Activated CD8-positive, alpha-beta memory T cell treated with anti-CD3 and anti-CD28 coated beads, Interleukin-2, amount 50 U/mL, for 48 hours (primary cell): ENCODE data around the gene C10orf71.

Source experiments
- DNase-seq: peaks from one replicate; pipeline ENCODE4 v3.0.0-alpha.2; 2020

C10orf71 gene

DNA sequence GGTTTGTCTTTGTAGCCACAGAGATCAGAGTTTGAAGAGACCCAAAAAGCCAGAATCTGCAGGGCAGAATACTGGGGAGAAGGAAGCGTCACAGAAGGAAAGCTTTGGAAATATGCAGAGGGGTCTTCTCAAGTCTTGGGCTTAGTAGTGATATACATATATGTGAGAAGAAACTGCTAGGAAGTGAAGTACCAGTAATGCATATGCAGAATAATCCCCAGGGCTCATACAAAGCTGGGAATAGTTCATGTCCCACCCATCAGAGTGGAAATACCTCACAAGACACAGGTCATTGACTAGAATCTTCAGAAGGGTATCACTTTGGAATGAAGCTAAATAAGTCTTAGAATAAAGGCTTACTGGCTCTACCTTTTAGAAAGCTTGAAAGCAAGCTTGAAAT, 39.6 kb downstream of the C10orf71 start:
- no peak for DNase-seq

- no peak for DNase-seq
Measured at GRCh38 chr10:49344840-49345239, 45.9 kb downstream of the C10orf71 start.

GRCh38 chr10:49347342-49347741, 48.4 kb downstream of the C10orf71 start:
- no peak for DNase-seq

DNA sequence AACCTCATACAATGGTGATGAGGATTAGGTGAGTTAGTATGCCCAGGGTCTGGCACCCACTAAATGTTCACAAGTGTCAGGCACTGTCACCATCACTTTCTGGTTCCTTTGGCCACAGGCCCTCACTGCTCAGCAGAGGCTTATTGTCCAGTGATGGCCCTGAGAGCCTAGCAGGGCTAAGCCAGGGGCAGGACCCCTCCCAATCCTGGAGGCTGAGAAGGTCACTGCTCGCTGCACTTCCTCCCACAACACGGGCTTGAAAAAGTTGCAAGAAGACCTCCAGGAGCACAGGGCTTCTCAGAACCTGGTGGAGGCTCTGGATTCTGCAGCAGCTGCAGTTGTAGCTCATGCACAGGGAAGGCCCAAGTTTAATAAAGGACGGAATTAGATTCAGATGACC, 48.9 kb downstream of the C10orf71 start:
- no peak for DNase-seq

DNA sequence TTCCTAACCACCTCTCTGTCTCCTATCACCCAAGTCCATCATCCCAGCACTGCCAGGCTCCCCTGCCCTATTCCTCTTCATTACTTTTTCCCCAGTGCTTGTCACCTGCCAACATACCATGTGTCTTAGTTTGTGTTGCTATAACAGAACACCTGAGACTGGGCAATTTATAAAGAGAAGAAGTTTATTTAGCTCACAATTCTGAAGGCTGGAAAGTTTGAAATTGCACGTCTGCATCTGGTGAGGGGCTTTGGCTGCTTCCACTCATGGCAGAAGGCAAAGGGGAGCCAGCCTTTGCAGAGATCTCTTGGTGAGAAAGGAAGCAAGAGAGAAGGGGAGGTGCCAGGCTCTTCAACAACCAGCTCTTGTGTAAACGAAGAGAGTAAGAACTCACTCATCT, 49.6 kb downstream of the C10orf71 start:
- DNase-seq = no peak

- no peak for DNase-seq
Measured at GRCh38 chr10:49349390-49349789, 50.4 kb downstream of the C10orf71 start.

- DNase-seq = no peak
Measured at GRCh38 chr10:49350138-49350537, 51.2 kb downstream of the C10orf71 start.

GRCh38 chr10:49350846-49351532, 52.0 kb downstream of the C10orf71 start:
- no peak for DNase-seq

- no peak for DNase-seq
Measured at GRCh38 chr10:49351669-49352068, 52.7 kb downstream of the C10orf71 start.

GRCh38 chr10:49352323-49352722, 53.4 kb downstream of the C10orf71 start:
- no peak for DNase-seq

- no peak for DNase-seq
Measured at GRCh38 chr10:49353026-49353894, 54.3 kb downstream of the C10orf71 start.

DNA sequence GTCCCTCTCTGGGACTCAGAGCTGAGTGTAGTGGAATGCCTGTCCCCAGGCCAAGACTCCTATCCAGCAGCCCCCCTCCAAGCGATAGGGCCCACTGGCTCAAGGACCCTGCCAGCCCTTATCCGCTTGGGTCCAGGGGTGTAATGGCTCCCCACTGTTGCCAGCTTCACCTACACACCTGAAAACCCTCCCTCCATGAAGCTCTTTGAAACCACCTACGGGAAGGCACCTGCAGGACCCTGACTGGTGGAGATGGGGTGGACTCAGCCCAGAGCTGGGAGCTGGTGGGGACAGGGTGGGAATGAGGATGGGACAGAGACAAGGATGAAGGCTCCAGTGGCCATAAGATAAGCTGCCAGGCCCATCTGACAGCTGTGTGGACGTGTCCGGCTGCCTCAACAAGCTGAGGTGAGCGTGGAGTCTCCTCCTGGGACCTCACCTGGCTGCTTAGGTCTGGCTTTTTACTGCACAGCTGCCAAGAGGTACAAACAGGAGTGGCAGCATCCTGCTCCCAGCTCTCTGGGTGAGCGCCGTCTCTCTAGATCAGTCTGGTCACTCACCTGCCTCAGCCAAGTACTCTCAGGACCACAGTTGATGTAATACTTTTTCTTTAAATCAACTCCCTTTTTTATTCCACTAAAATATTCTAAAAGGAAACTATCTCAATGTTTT, 55.1 kb downstream of the C10orf71 start:
- DNase-seq = no peak

- no peak for DNase-seq
Measured at GRCh38 chr10:49354593-49354992, 55.6 kb downstream of the C10orf71 start.

- DNase-seq = no peak
Measured at GRCh38 chr10:49355221-49355620, 56.3 kb downstream of the C10orf71 start.

DNA sequence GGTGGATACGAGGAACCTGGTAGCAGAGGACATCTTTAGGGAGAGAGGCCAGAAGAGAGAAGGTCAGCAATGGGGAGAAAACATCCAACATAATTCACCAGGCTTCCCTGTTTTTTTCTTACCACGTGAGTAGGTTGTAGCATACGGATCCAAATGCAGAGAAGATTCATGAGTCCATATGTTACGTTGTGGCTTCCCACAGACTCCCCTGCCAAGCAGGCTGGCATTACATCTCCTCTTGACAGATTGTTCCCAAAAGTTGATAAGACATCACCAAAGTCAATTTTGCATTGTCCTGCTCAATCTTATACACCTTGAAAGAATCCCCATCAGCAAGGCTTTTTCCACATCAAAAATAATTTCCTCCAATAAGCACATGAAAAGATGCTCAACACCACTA, 57.2 kb downstream of the C10orf71 start:
- DNase-seq = no peak

DNA sequence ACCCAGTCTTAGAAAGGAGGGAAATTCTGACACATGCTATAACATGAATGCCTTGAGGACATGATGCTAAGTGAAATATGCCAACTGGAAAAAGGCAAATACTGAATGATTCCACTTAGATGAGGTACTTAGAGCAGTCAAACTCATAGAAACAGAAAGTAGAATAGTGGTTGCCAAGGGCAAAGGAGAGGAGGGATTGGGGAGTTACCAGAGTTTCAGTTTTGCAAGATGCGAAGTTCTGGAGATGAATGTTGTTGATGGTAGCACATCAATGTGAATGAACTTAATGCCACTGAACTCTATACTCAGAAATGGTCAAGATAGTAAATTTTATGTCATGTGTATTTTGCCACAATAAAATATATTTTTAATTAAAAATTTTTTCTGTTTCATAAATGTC, 58.0 kb downstream of the C10orf71 start:
- DNase-seq = no peak

- DNase-seq = no peak
Measured at GRCh38 chr10:49357910-49358309, 58.9 kb downstream of the C10orf71 start.

- no peak for DNase-seq
Measured at GRCh38 chr10:49359349-49360270, 60.6 kb downstream of the C10orf71 start.

DNA sequence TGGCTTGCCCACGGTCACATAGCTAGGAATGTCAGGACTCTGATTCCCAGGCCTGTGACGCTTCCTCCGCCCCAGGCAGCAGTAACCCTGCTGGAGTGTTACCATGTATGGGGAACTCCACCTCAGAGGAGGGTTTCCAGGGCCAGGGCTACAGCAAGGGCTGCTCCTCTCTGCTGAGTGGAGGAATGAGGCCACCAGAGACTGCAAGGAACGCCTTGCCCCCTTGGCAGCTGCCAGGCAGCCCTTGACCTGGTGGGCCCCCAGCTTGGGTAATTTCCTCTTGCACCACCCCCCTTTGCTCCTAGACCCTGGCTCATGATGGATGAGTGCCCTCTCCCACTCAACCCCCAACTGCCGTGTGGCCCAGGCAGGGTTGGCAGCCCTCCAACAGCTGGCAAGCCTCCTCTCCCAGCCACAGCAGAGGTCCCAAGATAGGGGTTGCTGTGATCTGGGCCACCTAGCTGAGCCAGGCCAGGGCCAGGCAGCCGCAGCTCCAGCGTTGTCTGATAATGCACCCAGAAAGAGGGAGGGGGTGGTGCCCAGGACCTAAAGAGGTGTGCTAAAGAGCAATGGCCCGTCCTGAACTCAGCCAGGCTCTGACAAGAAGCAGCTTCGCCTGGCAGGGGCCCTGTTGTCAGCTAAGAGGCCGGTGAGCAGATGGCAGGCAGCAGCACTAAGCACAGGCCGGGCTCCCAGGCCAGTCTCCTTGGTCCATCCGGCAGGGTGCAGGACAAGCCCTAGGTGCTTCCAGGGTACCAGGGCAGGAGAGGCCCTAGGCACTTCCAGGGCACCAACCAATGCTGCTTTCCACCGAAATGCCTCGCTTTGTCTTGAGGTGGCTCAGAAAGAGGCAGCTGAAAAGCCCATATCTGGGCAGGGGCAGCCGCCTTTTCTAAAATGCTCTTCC, 61.6 kb downstream of the C10orf71 start:
- no peak for DNase-seq

DNA sequence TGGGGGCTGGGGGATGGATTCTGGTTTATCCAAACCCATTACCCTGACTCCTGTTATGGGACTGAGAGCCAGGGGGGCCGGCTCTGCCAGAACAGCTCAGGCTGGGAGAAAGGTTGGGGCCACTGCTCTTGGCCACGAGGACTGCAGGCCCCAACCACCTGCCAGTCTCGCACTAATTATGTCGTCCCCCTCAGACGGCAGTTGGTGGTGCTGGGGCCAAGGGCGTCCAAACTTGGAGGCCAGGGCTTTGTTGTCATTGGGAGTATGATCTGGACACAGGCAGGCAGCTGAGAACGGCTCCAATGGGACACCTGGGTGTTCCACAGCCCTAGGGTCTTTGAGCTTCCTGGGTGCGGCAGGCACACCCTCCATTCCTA, 62.2 kb downstream of the C10orf71 start:
- DNase-seq = no peak

GRCh38 chr10:49361735-49362568, 63.0 kb downstream of the C10orf71 start:
- DNase-seq = no peak
